ENCODE measurements around the gene CHST14.

Gene CHST14

DNA sequence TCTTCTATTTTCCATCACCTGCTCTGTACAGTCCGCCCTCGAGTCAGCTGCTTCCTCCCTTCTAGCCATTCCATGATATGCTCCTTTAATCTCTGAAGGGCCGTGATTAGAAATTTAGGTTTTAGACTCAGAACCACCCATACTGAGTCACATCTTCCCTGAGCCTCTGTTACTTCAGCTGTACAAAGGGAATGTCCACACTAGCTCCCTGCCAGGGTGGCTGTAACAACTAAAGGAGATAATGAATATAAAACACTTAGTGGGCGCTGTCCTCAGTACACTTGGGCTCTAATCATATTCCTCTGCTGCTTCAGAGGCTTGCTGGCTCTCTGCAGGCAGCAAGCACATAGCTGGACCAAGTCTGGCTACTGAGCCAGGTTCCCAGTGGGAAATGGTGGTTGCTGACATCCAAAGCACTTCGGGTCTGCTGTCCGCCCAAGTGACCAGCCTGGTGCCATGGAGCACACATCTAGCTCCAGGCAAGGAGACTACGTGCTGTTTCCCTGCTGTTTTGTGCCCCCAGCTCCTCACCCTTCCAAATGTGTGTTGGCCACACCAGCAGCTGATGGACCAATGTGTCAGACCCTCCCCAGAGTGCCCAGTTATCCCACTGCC, 901 bp upstream of the CHST14 start:
- Histone ChIP-seq H3K4me3 (ENCODE audit: low read length) (peak overlapping the region; percentile 57), H3K9me3 (ENCODE audit: control insufficient read depth, insufficient read depth, low read length) (no peaks in the 10 kb centered on the region), H3K79me2 (ENCODE audit: control insufficient read depth, low read length) (peaks cover 3% of the 10 kb centered on the region; the same call in 1 of the 2 replicates), H3K4me2 (ENCODE audit: low read length) (peak overlapping the region; percentile 62), H3K4me1 (ENCODE audit: control insufficient read depth, low read length) (peaks cover 15% of the 10 kb centered on the region), H3K27ac (ENCODE audit: low read depth, low read length) (no peak overlapping the region), H3K36me3 (ENCODE audit: control insufficient read depth, low read length) (0 out of 2 replicates have a peak, but pooled peaks cover 3% of the 10 kb centered on the region), H3K9me2 (replicated peaks; ENCODE audit: control insufficient read depth, low read length) (no peaks in the 10 kb centered on the region), H4K20me1 (ENCODE audit: control insufficient read depth, insufficient read depth, low read depth, low read length) (no peaks in the 10 kb centered on the region), H3K27me3 (ENCODE audit: control insufficient read depth, low read length) (no peaks in the 10 kb centered on the region; the same call in 1 of the 2 replicates), H3F3A (ENCODE audit: control insufficient read depth, insufficient read depth) (peaks cover 14% of the 10 kb centered on the region)
- TF ChIP-seq EZH2phosphoT487 (IDR thresholded peaks at IDR 0.05; ENCODE audit: borderline replicate concordance, low read length) = no peak
- TF ChIP-seq, protein P1, sequence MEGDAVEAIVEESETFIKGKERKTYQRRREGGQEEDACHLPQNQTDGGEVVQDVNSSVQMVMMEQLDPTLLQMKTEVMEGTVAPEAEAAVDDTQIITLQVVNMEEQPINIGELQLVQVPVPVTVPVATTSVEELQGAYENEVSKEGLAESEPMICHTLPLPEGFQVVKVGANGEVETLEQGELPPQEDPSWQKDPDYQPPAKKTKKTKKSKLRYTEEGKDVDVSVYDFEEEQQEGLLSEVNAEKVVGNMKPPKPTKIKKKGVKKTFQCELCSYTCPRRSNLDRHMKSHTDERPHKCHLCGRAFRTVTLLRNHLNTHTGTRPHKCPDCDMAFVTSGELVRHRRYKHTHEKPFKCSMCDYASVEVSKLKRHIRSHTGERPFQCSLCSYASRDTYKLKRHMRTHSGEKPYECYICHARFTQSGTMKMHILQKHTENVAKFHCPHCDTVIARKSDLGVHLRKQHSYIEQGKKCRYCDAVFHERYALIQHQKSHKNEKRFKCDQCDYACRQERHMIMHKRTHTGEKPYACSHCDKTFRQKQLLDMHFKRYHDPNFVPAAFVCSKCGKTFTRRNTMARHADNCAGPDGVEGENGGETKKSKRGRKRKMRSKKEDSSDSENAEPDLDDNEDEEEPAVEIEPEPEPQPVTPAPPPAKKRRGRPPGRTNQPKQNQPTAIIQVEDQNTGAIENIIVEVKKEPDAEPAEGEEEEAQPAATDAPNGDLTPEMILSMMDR (IDR thresholded peaks at IDR 0.05; ENCODE audit: low read depth, low read length, poor library complexity, severe bottlenecking) = no peak

DNA sequence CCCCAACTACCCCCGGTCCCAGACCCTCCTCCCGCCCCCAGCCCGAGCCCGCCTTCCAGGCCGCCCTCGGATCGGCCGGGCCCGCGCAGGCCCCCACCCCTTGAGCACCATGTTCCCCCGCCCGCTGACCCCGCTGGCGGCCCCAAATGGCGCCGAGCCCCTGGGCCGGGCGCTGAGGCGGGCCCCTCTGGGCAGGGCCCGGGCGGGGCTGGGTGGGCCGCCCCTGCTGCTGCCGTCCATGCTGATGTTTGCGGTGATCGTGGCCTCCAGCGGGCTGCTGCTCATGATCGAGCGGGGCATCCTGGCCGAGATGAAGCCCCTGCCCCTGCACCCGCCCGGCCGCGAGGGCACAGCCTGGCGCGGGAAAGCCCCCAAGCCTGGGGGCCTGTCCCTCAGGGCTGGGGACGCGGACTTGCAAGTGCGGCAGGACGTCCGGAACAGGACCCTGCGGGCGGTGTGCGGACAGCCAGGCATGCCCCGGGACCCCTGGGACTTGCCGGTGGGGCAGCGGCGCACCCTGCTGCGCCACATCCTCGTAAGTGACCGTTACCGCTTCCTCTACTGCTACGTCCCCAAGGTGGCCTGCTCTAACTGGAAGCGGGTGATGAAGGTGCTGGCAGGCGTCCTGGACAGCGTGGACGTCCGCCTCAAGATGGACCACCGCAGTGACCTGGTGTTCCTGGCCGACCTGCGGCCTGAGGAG, 472 bp downstream of the CHST14 start:
- no peaks in the 10 kb centered on the region for H4K20me1 ChIP-seq (ENCODE audit: control insufficient read depth, insufficient read depth, low read depth, low read length)
- peaks cover 14% of the 10 kb centered on the region for H3F3A ChIP-seq (ENCODE audit: control insufficient read depth, insufficient read depth)
- peak overlapping the region; percentile 76 for H3K4me3 ChIP-seq (ENCODE audit: low read length)
- peaks cover 3% of the 10 kb centered on the region; the same call in 1 of the 2 replicates for H3K79me2 ChIP-seq (ENCODE audit: control insufficient read depth, low read length)
- H3K27me3 ChIP-seq (ENCODE audit: control insufficient read depth, low read length) = no peaks in the 10 kb centered on the region; the same call in 1 of the 2 replicates
- H3K4me2 ChIP-seq (ENCODE audit: low read length) = peak overlapping the region; percentile 90
- H3K36me3 ChIP-seq (ENCODE audit: control insufficient read depth, low read length) = 0 out of 2 replicates have a peak, but pooled peaks cover 3% of the 10 kb centered on the region
- no peak for TF ChIP-seq EZH2phosphoT487 (IDR thresholded peaks at IDR 0.05; ENCODE audit: borderline replicate concordance, low read length)
- TF ChIP-seq, protein P1 (IDR thresholded peaks at IDR 0.05; ENCODE audit: low read depth, low read length, poor library complexity, severe bottlenecking) = no peak
- H3K27ac ChIP-seq (ENCODE audit: low read depth, low read length) = no peak overlapping the region
- H3K9me2 ChIP-seq (replicated peaks; ENCODE audit: control insufficient read depth, low read length) = no peaks in the 10 kb centered on the region
- H3K9me3 ChIP-seq (ENCODE audit: control insufficient read depth, insufficient read depth, low read length) = no peaks in the 10 kb centered on the region
- peaks cover 15% of the 10 kb centered on the region for H3K4me1 ChIP-seq (ENCODE audit: control insufficient read depth, low read length)

DNA sequence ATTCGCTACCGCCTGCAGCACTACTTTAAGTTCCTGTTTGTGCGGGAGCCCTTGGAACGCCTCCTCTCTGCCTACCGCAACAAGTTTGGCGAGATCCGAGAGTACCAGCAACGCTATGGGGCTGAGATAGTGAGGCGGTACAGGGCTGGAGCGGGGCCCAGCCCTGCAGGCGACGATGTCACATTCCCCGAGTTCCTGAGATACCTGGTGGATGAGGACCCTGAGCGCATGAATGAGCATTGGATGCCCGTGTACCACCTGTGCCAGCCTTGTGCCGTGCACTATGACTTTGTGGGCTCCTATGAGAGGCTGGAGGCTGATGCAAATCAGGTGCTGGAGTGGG, 995 bp downstream of the CHST14 start:
- Histone ChIP-seq H3K4me1 (ENCODE audit: control insufficient read depth, low read length) (peaks cover 15% of the 10 kb centered on the region), H3K9me2 (replicated peaks; ENCODE audit: control insufficient read depth, low read length) (no peaks in the 10 kb centered on the region), H3F3A (ENCODE audit: control insufficient read depth, insufficient read depth) (peaks cover 14% of the 10 kb centered on the region), H4K20me1 (ENCODE audit: control insufficient read depth, insufficient read depth, low read depth, low read length) (no peaks in the 10 kb centered on the region), H3K36me3 (ENCODE audit: control insufficient read depth, low read length) (0 out of 2 replicates have a peak, but pooled peaks cover 3% of the 10 kb centered on the region), H3K27me3 (ENCODE audit: control insufficient read depth, low read length) (peaks cover 3% of the 10 kb centered on the region; the same call in 1 of the 2 replicates), H3K9me3 (ENCODE audit: control insufficient read depth, insufficient read depth, low read length) (no peaks in the 10 kb centered on the region), H3K4me3 (ENCODE audit: low read length) (peak overlapping the region; percentile 76), H3K4me2 (ENCODE audit: low read length) (peak overlapping the region; percentile 90), H3K27ac (ENCODE audit: low read depth, low read length) (no peak overlapping the region), H3K79me2 (ENCODE audit: control insufficient read depth, low read length) (peaks cover 3% of the 10 kb centered on the region; the same call in 1 of the 2 replicates)
- TF ChIP-seq, protein P1 (IDR thresholded peaks at IDR 0.05; ENCODE audit: low read depth, low read length, poor library complexity, severe bottlenecking) = no peak
- no peak for TF ChIP-seq EZH2phosphoT487 (IDR thresholded peaks at IDR 0.05; ENCODE audit: borderline replicate concordance, low read length)

Measured in DOHH2 (cell line).